CD4-positive, CD25-positive, alpha-beta regulatory T cell (primary cell): ENCODE data around the gene TLE5. TPM values are rescaled to one million over a fixed set of nuclear protein-coding genes. Genes with fewer than 3 reads are reported as not detected.
A peak's percentile ranks its signal among the peaks of the same experiment; 100 is the strongest.

Source experiments
- ATAC-seq, 2 donors: fragments of 150-1000 bp; cut with Tn5 transposase; one replicate each; pipeline ENCODE4 v1.10.0; 2021; ENCODE audit warnings: low read depth in 2 of 2, moderate number of reproducible peaks in 2 of 2, moderate library complexity in 1 of 2
- DNase-seq, 3 donors: peaks; one replicate each; pipeline versions ENCODE4 v3.0.0 to v3.0.0-alpha.2; 2012 to 2022; ENCODE audit warnings: mixed read lengths in 1 of 3
- H3K27ac ChIP-seq: one replicate; pipeline ENCODE4 v1.7.0; 2013; ENCODE audit warnings: mild to moderate bottlenecking, low read length; ENCODE audit not compliant: insufficient read depth, poor library complexity, severe bottlenecking
- H3K27me3 ChIP-seq: one replicate; pipeline ENCODE4 v1.7.0; 2013; ENCODE audit warnings: low read length; ENCODE audit not compliant: control insufficient read depth, insufficient read depth
- H3K36me3 ChIP-seq: one replicate; pipeline ENCODE4 v1.7.0; 2013; ENCODE audit warnings: mild to moderate bottlenecking, low read length, moderate library complexity; ENCODE audit not compliant: control insufficient read depth, insufficient read depth
- H3K4me1 ChIP-seq: 2 replicates; pipeline ENCODE4 v1.7.0; 2013; ENCODE audit warnings: mild to moderate bottlenecking, low read length; ENCODE audit not compliant: insufficient read depth, control insufficient read depth, poor library complexity, severe bottlenecking
- H3K4me3 ChIP-seq: one replicate; pipeline ENCODE4 v1.7.0; 2013; ENCODE audit warnings: low read depth, mild to moderate bottlenecking, low read length, moderate library complexity
- H3K9me3 ChIP-seq, 2 experiments: 1 replicate in 1 of 2; 2 replicates in 1 of 2; pipeline ENCODE4 v1.7.0; 2013; ENCODE audit warnings: low read length in 2 of 2, mild to moderate bottlenecking in 1 of 2, moderate library complexity in 1 of 2; ENCODE audit not compliant: control insufficient read depth in 2 of 2
- H3K27ac Mint-ChIP-seq, 3 donors: one replicate each; pipeline ENCODE4 v1.8.0; 2020 to 2022; ENCODE audit warnings: mild to moderate bottlenecking in 3 of 3, mixed read lengths in 3 of 3, moderate library complexity in 2 of 3
- H3K27me3 Mint-ChIP-seq: one replicate; pipeline ENCODE4 v1.8.0; 2022; ENCODE audit warnings: mild to moderate bottlenecking, mixed read lengths
- H3K36me3 Mint-ChIP-seq: one replicate; pipeline ENCODE4 v1.8.0; 2020; ENCODE audit warnings: mixed read lengths
- H3K4me1 Mint-ChIP-seq, 4 donors: one replicate each; pipeline ENCODE4 v1.8.0; 2020 to 2022; ENCODE audit warnings: mixed read lengths in 4 of 4, mild to moderate bottlenecking in 1 of 4
- H3K4me3 Mint-ChIP-seq, 4 donors: one replicate each; pipeline ENCODE4 v1.8.0; 2020 to 2022; ENCODE audit warnings: mild to moderate bottlenecking in 4 of 4, mixed read lengths in 4 of 4, moderate library complexity in 3 of 4
- H3K9me3 Mint-ChIP-seq, 7 donors: one replicate each; pipeline ENCODE4 v1.8.0; 2020 to 2022; ENCODE audit warnings: mixed read lengths in 7 of 7, mild to moderate bottlenecking in 3 of 7, moderate library complexity in 2 of 7
- polyA plus RNA-seq, 4 donors: library from polyadenylated mRNA; unstranded; fragments of 300-500 nt; fragmentation: Illumina TruSeq; gene quantifications; one replicate each; pipeline ENCODE4 v1.2.3, GENCODE V29; 2021
- total RNA-seq: library from RNA; stranded (reverse); gene quantifications from one replicate; pipeline ENCODE4 v1.2.3, GENCODE V29; 2022

TLE5 gene
- total and polyA plus RNA-seq, 5 donors from 2014 or later: 608 to 1,009 (median 711) TPM

GRCh38 chr19:3105641-3106508 is 43.6 kb upstream of the TLE5 start:
- H3K36me3 Mint-ChIP-seq: no peaks in the 10 kb centered on the region
- no peak overlapping the region for H3K4me3 ChIP-seq
- no peaks in the 10 kb centered on the region for H3K36me3 ChIP-seq
- H3K27me3 Mint-ChIP-seq: peaks cover 12% of the 10 kb centered on the region
- H3K9me3 ChIP-seq: no peaks in the 10 kb centered on the region
- ATAC-seq (no peak), DNase-seq (no peak)
- H3K4me3 Mint-ChIP-seq: no peak overlapping the region
- H3K27me3 ChIP-seq: no peaks in the 10 kb centered on the region
- H3K27ac Mint-ChIP-seq: no peak overlapping the region
- H3K27ac ChIP-seq: no peak overlapping the region
- peaks cover 0 to 24% (median 10%) of the 10 kb centered on the region in 4 donors for H3K4me1 Mint-ChIP-seq
- no peaks in the 10 kb centered on the region for H3K9me3 Mint-ChIP-seq
- peaks cover 10% of the 10 kb centered on the region for H3K4me1 ChIP-seq

DNA sequence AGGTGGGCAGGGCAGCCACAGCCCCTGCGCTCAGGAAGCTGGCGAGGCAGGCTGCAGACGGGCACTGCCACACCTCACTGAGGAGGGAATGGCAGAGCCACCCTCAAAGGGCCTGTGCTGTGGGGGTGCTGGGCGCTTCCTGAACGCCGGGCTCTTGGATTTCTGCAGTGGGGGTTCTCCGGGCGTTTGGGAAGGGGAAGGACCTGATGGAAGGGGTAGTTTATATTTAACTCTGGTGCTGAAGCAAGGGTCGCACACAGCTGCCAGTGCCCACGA is 42.4 kb upstream of the TLE5 start:
- Mint-ChIP-seq H3K27ac (no peak overlapping the region), H3K27me3 (peaks cover 12% of the 10 kb centered on the region), H3K9me3 (no peaks in the 10 kb centered on the region), H3K4me1 (peaks cover 0 to 20% (median 11%) of the 10 kb centered on the region in 4 donors), H3K36me3 (no peaks in the 10 kb centered on the region), H3K4me3 (no peak overlapping the region)
- Histone ChIP-seq H3K36me3 (no peaks in the 10 kb centered on the region), H3K4me3 (no peak overlapping the region), H3K9me3 (no peaks in the 10 kb centered on the region), H3K27me3 (no peaks in the 10 kb centered on the region), H3K27ac (no peak overlapping the region), H3K4me1 (peaks cover 10% of the 10 kb centered on the region)
- DNase-seq (no peak), ATAC-seq (no peak)

DNA sequence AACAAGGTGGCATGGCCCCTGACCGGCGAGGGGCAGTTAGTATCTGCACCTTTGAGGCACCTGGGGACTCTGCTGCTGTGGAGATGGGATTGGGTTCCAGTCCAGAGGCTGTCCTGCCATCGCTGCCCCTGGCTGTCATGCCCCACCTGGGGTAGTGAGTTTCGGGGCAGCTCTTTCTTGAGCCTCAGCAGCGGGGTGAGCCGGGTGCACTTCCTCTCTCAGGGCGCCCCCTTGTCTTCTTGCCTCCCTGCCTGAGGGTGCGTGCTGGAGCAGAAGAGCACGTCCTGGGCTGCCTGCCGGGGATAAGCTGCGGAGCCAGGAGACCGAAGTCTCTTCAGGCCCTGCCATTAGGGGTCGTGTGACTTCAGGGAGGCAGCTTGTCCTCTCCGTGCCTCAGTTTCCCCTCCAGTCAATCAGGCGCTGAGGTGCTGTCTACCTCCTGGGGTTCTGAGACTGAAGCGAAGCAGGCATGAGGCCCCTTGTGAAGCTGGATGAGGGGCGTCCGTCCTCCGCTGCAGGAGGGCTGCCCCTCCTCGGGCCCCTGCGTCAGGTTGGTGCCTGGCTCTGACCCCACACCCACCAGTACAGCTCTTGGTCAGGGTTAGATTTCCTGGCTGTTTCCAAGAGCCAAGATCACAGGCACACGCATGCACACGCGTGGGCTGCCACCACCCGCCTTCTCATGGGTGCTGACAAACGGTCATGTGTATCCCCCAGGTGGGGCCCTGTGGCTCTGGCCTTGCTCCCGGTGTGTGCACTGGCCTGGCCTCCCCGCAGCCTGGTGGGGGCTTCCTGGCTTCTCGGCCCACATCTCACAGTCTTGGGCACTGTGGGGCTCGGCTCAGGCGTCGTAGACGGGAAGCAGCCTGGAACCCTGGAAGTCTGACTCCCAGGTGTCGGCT is 40.2 kb upstream of the TLE5 start:
- Mint-ChIP-seq H3K4me1 (peaks cover 0 to 20% (median 9%) of the 10 kb centered on the region in 4 donors), H3K27ac (peak overlapping the region in 1 of 3 donors; percentile 9), H3K9me3 (no peaks in the 10 kb centered on the region), H3K36me3 (no peaks in the 10 kb centered on the region), H3K27me3 (peaks cover 22% of the 10 kb centered on the region), H3K4me3 (no peak overlapping the region)
- Histone ChIP-seq H3K36me3 (no peaks in the 10 kb centered on the region), H3K4me3 (no peak overlapping the region), H3K9me3 (no peaks in the 10 kb centered on the region), H3K27me3 (no peaks in the 10 kb centered on the region), H3K27ac (no peak overlapping the region), H3K4me1 (peaks cover 17% of the 10 kb centered on the region)
- ATAC-seq: no peak
- DNase-seq: no peak

DNA sequence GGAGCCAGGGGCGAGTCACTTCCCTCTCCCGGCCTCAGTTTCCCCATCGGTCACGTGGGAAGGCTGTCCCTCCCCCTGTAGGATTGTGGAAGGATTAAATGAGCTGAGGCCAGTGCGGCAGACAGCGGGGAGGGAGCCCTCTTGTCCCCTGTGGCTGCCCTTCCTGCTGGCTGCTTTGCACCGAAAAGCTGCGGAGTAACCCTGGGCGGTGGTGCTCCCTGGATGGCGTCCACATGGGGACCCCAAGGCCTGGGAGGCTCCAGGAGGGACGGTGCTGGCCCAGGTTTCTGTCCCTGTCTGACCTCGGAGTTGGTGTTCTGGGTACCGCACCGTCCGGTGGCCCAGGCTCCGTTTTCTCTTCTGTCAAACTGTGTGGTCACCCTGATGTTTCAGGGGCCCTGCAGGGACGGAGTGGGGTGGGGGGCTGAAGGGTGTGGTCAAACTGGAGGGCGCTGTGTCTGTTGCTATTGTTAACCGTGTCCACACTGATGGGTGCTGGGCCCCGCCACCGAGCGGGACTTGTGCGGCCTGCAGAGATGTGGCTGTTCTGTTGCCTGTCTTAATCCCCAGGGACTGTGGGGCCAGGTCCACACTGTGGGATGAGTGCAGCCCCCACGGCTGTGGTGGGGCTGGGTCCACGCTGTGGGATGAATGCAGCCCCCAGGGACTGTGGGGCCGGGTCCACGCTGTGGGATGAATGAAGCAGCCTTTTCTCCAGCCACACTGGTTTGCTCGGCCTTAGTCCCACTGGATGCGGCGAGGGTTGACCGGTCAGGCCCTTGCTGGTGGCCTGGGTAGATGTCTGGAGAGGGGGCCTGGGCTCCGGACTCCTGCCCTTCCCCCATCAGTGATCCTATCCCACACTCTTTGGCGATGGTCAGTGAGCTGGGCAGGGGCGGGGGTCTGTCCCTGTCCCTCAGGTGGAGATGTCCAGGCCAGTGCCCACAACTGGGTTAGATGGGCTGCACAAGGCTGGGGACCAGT is 38.7 kb upstream of the TLE5 start:
- Mint-ChIP-seq H3K36me3 (no peaks in the 10 kb centered on the region), H3K27me3 (peaks cover 30% of the 10 kb centered on the region)
- no peak for ATAC-seq

GRCh38 chr19:3100331-3100730 is 38.0 kb upstream of the TLE5 start:
- no peak overlapping the region for H3K4me3 Mint-ChIP-seq

More for the DNA sequence above, 38.7 kb upstream of the TLE5 start:
- Histone ChIP-seq H3K27me3 (no peaks in the 10 kb centered on the region), H3K4me1 (peaks cover 24% of the 10 kb centered on the region), H3K4me3 (no peak overlapping the region), H3K9me3 (no peaks in the 10 kb centered on the region), H3K27ac (no peak overlapping the region), H3K36me3 (no peaks in the 10 kb centered on the region)
- Mint-ChIP-seq H3K4me3 (no peak overlapping the region), H3K9me3 (no peaks in the 10 kb centered on the region), H3K4me1 (peaks cover 0 to 26% (median 12%) of the 10 kb centered on the region in 4 donors), H3K27ac (peak overlapping the region in 1 of 3 donors; percentile 52)
- DNase-seq: no peak

GRCh38 chr19:3099347-3100145 is 37.3 kb upstream of the TLE5 start:
- H3K27ac Mint-ChIP-seq: peak overlapping the region in 2 of 3 donors; percentile 6 to 20
- DNase-seq (no peak), ATAC-seq (no peak)
- Histone ChIP-seq H3K27ac (no peak overlapping the region), H3K4me3 (no peak overlapping the region), H3K36me3 (no peaks in the 10 kb centered on the region), H3K4me1 (peaks cover 39% of the 10 kb centered on the region), H3K9me3 (no peaks in the 10 kb centered on the region), H3K27me3 (no peaks in the 10 kb centered on the region)
- no peaks in the 10 kb centered on the region for H3K9me3 Mint-ChIP-seq
- H3K27me3 Mint-ChIP-seq: peaks cover 42% of the 10 kb centered on the region
- peaks cover 0 to 38% (median 18%) of the 10 kb centered on the region in 4 donors for H3K4me1 Mint-ChIP-seq
- H3K4me3 Mint-ChIP-seq: peak overlapping the region in 3 of 4 donors; percentile 78 to 80 (median 78)
- no peaks in the 10 kb centered on the region for H3K36me3 Mint-ChIP-seq

More at GRCh38 chr19:3100331-3100730, 38.0 kb upstream of the TLE5 start:
- no peaks in the 10 kb centered on the region for H3K36me3 Mint-ChIP-seq
- DNase-seq (no peak), ATAC-seq (no peak)
- H3K27me3 ChIP-seq: no peaks in the 10 kb centered on the region
- H3K9me3 Mint-ChIP-seq: no peaks in the 10 kb centered on the region
- H3K4me1 Mint-ChIP-seq: peaks cover 0 to 33% (median 17%) of the 10 kb centered on the region in 4 donors
- peaks cover 31% of the 10 kb centered on the region for H3K4me1 ChIP-seq
- no peaks in the 10 kb centered on the region for H3K9me3 ChIP-seq
- no peaks in the 10 kb centered on the region for H3K36me3 ChIP-seq
- no peak overlapping the region for H3K27ac Mint-ChIP-seq
- no peak overlapping the region for H3K4me3 ChIP-seq
- H3K27me3 Mint-ChIP-seq: peaks cover 37% of the 10 kb centered on the region
- H3K27ac ChIP-seq: no peak overlapping the region
